A673 (cell line): ENCODE data around the gene GLDC.

Source experiments
- EZH2 ChIP-seq: fragments of 200-600 bp; sonication (generic); IDR thresholded peaks from 2 replicates; pipeline ENCODE4 v1.6.1; 2017; ENCODE audit warnings: borderline replicate concordance, low read depth, mild to moderate bottlenecking, mixed read lengths, antibody characterized with exemption, low read length; ENCODE audit not compliant: poor library complexity, severe bottlenecking
- TF ChIP-seq, protein P1 (sequence below): fragments of 300-800, 200-600 bp; sonication (generic); conservative IDR thresholded peaks from 2 replicates; pipeline ENCODE4 v1.5.1; 2017; ENCODE audit warnings: low read depth, mild to moderate bottlenecking, antibody characterized with exemption, low read length, moderate library complexity, mixed read lengths

DNA sequence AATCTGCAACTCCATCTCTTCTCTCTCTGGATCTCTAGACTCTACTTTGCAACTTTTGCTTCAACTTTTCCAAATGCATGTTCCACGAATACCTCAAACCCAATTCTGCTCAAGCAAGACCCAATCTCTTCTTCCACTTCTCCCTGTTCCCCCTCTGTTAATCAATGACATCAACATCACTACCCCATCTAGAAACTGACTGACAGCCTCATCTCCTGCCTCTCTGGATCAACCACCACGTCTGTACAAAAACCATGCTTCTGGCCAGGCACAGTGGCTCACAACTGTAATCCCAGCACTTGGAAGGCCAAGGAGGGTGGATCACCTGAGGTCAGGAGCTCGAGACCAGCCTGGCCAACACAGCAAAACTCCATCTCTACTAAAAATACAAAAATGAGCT lies 12.2 kb downstream of the GLDC start:
- TF ChIP-seq, protein P1, sequence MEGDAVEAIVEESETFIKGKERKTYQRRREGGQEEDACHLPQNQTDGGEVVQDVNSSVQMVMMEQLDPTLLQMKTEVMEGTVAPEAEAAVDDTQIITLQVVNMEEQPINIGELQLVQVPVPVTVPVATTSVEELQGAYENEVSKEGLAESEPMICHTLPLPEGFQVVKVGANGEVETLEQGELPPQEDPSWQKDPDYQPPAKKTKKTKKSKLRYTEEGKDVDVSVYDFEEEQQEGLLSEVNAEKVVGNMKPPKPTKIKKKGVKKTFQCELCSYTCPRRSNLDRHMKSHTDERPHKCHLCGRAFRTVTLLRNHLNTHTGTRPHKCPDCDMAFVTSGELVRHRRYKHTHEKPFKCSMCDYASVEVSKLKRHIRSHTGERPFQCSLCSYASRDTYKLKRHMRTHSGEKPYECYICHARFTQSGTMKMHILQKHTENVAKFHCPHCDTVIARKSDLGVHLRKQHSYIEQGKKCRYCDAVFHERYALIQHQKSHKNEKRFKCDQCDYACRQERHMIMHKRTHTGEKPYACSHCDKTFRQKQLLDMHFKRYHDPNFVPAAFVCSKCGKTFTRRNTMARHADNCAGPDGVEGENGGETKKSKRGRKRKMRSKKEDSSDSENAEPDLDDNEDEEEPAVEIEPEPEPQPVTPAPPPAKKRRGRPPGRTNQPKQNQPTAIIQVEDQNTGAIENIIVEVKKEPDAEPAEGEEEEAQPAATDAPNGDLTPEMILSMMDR = no peak
- no peak for TF ChIP-seq EZH2
